GM10266 (cell line): ENCODE results near the gene MAG.

Experiments used
- DNase-seq: peaks from one replicate; pipeline ENCODE4 v3.0.0; 2012; ENCODE audit errors: extremely low spot score
- CTCF ChIP-seq: IDR thresholded peaks from 2 replicates; pipeline ENCODE4 v1.5.1; 2012; ENCODE audit warnings: mild to moderate bottlenecking, low read depth; ENCODE audit not compliant: control insufficient read depth, insufficient read depth; ENCODE audit errors: missing control alignments

Gene MAG

GRCh38 chr19:35293808-35294207 lies 1.8 kb downstream of the MAG start:
- no peak for TF ChIP-seq CTCF
- DNase-seq = no peak

- DNase-seq = no peak
- TF ChIP-seq CTCF = no peak
These were observed 2.4 kb downstream of the MAG start for GRCh38 chr19:35294328-35294727.

- TF ChIP-seq CTCF = no peak
- DNase-seq = no peak
These were observed 3.2 kb downstream of the MAG start for GRCh38 chr19:35294859-35295791.

- DNase-seq = peak; percentile 78
- no peak for TF ChIP-seq CTCF
These were observed 4.0 kb downstream of the MAG start for GRCh38 chr19:35295792-35296462.

GRCh38 chr19:35296644-35297514 lies 4.9 kb downstream of the MAG start:
- TF ChIP-seq CTCF = no peak
- DNase-seq = no peak

GRCh38 chr19:35297515-35297848 lies 5.5 kb downstream of the MAG start:
- TF ChIP-seq CTCF = no peak
- DNase-seq = no peak
